ENCODE data around the gene SCD5.

DNA sequence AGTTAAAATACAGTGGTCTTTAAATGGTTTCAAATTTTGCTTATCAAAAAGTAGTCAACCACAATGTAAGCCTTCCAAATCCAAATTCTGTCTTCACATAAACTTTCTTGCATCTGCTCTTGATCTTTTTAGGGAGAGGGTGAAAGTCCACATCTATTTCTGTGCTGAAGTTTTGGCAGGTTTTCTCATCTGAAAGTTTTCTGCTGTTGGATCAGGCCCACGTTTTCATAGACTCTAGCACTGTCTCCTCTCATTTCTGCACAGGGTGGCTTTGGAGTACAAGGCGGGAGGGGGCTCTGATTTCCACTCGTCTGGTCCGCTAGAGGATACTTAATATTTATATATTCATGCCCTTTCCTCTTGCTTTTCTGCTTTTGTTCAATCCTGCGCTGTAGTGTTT is 218.7 kb downstream of the SCD5 start:
- TF ChIP-seq ZFX (CRISPR knock-in tag; IDR thresholded peaks at IDR 0.05) (no peak), TEAD4 (IDR thresholded peaks at IDR 0.05; ENCODE audit: low read length) (no peak), TEAD4 (CRISPR knock-in tag; IDR thresholded peaks at IDR 0.05; ENCODE audit: borderline replicate concordance) (no peak), MAFF (IDR thresholded peaks at IDR 0.05; ENCODE audit: low read length) (no peak), MCM7 (IDR thresholded peaks at IDR 0.05) (no peak), SMAD4 (CRISPR knock-in tag; conservative IDR thresholded peaks at IDR 0.05) (no peak), EP300 (IDR thresholded peaks at IDR 0.05; ENCODE audit: low read length) (no peak), ZFP36 (IDR thresholded peaks at IDR 0.05; ENCODE audit: low read depth, low read length, partially characterized antibody) (no peak), ETV5 (CRISPR knock-in tag; IDR thresholded peaks at IDR 0.05; ENCODE audit: low read depth) (no peak)
- TF ChIP-seq, protein P1, sequence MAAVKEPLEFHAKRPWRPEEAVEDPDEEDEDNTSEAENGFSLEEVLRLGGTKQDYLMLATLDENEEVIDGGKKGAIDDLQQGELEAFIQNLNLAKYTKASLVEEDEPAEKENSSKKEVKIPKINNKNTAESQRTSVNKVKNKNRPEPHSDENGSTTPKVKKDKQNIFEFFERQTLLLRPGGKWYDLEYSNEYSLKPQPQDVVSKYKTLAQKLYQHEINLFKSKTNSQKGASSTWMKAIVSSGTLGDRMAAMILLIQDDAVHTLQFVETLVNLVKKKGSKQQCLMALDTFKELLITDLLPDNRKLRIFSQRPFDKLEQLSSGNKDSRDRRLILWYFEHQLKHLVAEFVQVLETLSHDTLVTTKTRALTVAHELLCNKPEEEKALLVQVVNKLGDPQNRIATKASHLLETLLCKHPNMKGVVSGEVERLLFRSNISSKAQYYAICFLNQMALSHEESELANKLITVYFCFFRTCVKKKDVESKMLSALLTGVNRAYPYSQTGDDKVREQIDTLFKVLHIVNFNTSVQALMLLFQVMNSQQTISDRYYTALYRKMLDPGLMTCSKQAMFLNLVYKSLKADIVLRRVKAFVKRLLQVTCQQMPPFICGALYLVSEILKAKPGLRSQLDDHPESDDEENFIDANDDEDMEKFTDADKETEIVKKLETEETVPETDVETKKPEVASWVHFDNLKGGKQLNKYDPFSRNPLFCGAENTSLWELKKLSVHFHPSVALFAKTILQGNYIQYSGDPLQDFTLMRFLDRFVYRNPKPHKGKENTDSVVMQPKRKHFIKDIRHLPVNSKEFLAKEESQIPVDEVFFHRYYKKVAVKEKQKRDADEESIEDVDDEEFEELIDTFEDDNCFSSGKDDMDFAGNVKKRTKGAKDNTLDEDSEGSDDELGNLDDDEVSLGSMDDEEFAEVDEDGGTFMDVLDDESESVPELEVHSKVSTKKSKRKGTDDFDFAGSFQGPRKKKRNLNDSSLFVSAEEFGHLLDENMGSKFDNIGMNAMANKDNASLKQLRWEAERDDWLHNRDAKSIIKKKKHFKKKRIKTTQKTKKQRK (IDR thresholded peaks at IDR 0.05; ENCODE audit: borderline replicate concordance, low read depth, low read length) = no peak
- TF ChIP-seq, protein P2, sequence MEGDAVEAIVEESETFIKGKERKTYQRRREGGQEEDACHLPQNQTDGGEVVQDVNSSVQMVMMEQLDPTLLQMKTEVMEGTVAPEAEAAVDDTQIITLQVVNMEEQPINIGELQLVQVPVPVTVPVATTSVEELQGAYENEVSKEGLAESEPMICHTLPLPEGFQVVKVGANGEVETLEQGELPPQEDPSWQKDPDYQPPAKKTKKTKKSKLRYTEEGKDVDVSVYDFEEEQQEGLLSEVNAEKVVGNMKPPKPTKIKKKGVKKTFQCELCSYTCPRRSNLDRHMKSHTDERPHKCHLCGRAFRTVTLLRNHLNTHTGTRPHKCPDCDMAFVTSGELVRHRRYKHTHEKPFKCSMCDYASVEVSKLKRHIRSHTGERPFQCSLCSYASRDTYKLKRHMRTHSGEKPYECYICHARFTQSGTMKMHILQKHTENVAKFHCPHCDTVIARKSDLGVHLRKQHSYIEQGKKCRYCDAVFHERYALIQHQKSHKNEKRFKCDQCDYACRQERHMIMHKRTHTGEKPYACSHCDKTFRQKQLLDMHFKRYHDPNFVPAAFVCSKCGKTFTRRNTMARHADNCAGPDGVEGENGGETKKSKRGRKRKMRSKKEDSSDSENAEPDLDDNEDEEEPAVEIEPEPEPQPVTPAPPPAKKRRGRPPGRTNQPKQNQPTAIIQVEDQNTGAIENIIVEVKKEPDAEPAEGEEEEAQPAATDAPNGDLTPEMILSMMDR (IDR thresholded peaks at IDR 0.05 in 2 of 3, conservative IDR thresholded peaks at IDR 0.05 in 1 of 3; ENCODE audit: insufficient read depth in 2 of 3, low read depth in 1 of 3, low read length in 3 of 3) = no peak
